CD8-positive, alpha-beta memory T cell (primary cell): ENCODE data around the gene IL1RAP. TPM values are rescaled to one million over a fixed set of nuclear protein-coding genes. Genes with fewer than 3 reads are reported as not detected.

Experiments
- CTCF ChIA-PET: fragments of 350-600 bp; sonication (Branson Sonifier 250); formaldehyde crosslinking; loops from one replicate; lab custom pipeline; 2021; ENCODE audit warnings: antibody characterized with exemption; lab: Charles Lee
- POLR2A ChIA-PET: fragments of 350-600 bp; sonication (Branson Sonifier 250); formaldehyde crosslinking; loops from one replicate; lab custom pipeline; 2021; ENCODE audit warnings: antibody characterized with exemption; lab: Charles Lee
- DNase-seq, 5 donors: peaks; one replicate each; pipeline versions ENCODE4 v3.0.0 to v3.0.0-alpha.2; 2020 to 2022; ENCODE audit warnings: mixed read lengths in 1 of 5
- H3K27ac ChIP-seq: one replicate; pipeline ENCODE4 v1.7.0; 2013; ENCODE audit warnings: low read depth, mild to moderate bottlenecking, low read length, moderate library complexity
- H3K27me3 ChIP-seq: 2 replicates; pipeline ENCODE4 v1.7.0; 2013; ENCODE audit warnings: low read length, mild to moderate bottlenecking; ENCODE audit not compliant: insufficient read depth, poor library complexity, severe bottlenecking
- H3K36me3 ChIP-seq: 2 replicates; pipeline ENCODE4 v1.7.0; 2013; ENCODE audit warnings: mild to moderate bottlenecking, low read length, moderate library complexity; ENCODE audit not compliant: insufficient read depth
- H3K4me1 ChIP-seq: 2 replicates; pipeline ENCODE4 v1.7.0; 2013; ENCODE audit warnings: mild to moderate bottlenecking, low read length, moderate library complexity; ENCODE audit not compliant: insufficient read depth
- H3K4me3 ChIP-seq: 2 replicates; pipeline ENCODE4 v1.7.0; 2013; ENCODE audit warnings: mild to moderate bottlenecking, low read length
- H3K9me3 ChIP-seq: 2 replicates; pipeline ENCODE4 v1.7.0; 2013; ENCODE audit warnings: mild to moderate bottlenecking, low read length
- H3K27ac Mint-ChIP-seq, 8 donors: one replicate each; pipeline ENCODE4 v1.8.0; 2020 to 2021; ENCODE audit warnings: mixed read lengths in 8 of 8, mild to moderate bottlenecking in 6 of 8, inconsistent platforms in 3 of 8, moderate library complexity in 3 of 8
- H3K27me3 Mint-ChIP-seq, 2 donors: one replicate each; pipeline ENCODE4 v1.8.0; 2020 to 2021; ENCODE audit warnings: mixed read lengths in 2 of 2, mild to moderate bottlenecking in 1 of 2, moderate library complexity in 1 of 2
- H3K36me3 Mint-ChIP-seq, 3 donors: one replicate each; pipeline ENCODE4 v1.8.0; 2020 to 2021; ENCODE audit warnings: mixed read lengths in 3 of 3, inconsistent platforms in 1 of 3, mild to moderate bottlenecking in 1 of 3
- H3K4me1 Mint-ChIP-seq, 3 donors: one replicate each; pipeline ENCODE4 v1.8.0; 2020 to 2021; ENCODE audit warnings: mixed read lengths in 3 of 3, inconsistent platforms in 1 of 3, mild to moderate bottlenecking in 1 of 3
- H3K4me3 Mint-ChIP-seq, 7 donors: one replicate each; pipeline ENCODE4 v1.8.0; 2020 to 2021; ENCODE audit warnings: mixed read lengths in 7 of 7, mild to moderate bottlenecking in 6 of 7, moderate library complexity in 4 of 7, inconsistent platforms in 2 of 7
- H3K9me3 Mint-ChIP-seq, 5 donors: one replicate each; pipeline ENCODE4 v1.8.0; 2020 to 2022; ENCODE audit warnings: mixed read lengths in 5 of 5, mild to moderate bottlenecking in 3 of 5, moderate library complexity in 2 of 5, inconsistent platforms in 1 of 5
- polyA plus RNA-seq: library from polyadenylated mRNA; unstranded; fragments of 300-500 nt; fragmentation: Illumina TruSeq; gene quantifications from one replicate; pipeline ENCODE4 v1.2.3, GENCODE V29; 2021
- total RNA-seq, 2 experiments: library from RNA; stranded (reverse); gene quantifications; one replicate each; pipeline ENCODE4 v1.2.3, GENCODE V29; 2021

The IL1RAP gene
- total and polyA plus RNA-seq, 3 experiments from 2014 or later: 5.2 to 11.5 (median 6.7) TPM

DNA sequence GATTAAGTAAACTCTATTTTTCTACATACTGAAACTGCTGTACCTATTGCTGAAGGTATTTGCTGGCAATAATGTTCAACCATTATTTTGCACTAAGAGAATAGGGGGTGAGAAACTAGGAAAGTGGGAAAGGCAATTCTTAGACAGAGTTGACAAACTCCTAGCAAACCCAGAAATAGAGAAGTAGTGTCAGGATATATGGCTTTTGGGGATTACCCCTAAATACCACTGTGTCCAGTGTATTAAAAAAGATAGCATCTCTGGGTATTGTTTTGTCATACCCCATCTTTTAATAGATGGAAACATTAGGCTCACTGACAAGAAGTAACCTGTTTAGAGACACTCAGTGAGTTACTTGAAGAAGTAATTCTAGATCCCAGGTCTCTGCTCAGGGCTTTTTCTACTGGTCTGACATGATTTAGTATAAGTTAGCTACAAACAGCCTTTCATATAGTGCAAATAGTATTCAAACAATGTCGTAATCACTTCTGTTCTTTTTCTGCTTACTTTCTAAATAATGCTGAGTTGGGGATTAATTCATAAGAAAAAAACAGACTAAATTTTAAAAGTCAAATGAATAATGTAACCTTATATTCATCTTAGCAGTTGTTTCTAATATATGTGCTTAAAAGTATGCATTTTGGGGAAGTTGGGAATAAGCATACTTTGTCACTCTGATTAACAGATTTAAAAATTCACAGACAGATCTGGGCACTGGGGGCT lies 107.2 kb downstream of the IL1RAP start:
- H3K27ac Mint-ChIP-seq: no peak overlapping the region

DNA sequence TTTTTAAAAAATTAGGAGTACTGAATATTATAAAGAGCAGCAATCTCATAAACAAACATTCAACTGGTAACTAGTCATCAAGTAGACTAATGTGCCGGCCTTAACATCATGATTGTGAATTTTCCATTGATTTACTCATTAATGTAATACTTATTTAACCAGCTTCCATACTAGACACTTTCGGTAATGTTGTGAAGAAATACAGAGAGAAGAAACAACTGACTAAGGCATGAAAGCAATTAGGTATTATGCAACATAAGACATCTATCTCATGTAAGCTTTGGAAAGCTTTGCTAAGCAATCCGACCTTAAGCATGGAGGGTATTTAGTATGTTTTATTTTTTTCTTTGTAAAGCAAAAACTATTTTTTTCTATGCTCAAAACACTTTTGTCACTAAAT lies 108.0 kb downstream of the IL1RAP start:
- DNase-seq: no peak
- Histone ChIP-seq H3K4me3 (no peak overlapping the region), H3K27me3 (no peaks in the 10 kb centered on the region), H3K4me1 (peaks cover 7% of the 10 kb centered on the region), H3K36me3 (no peaks in the 10 kb centered on the region), H3K27ac (no peak overlapping the region), H3K9me3 (no peaks in the 10 kb centered on the region)
- CTCF ChIA-PET: no interaction called here
- peaks cover 15 to 19% (median 17%) of the 10 kb centered on the region in 3 donors for H3K4me1 Mint-ChIP-seq
- POLR2A ChIA-PET: no interaction called here
- no peaks in the 10 kb centered on the region for H3K9me3 Mint-ChIP-seq
- H3K27ac Mint-ChIP-seq: no peak overlapping the region
- no peak overlapping the region for H3K4me3 Mint-ChIP-seq
- H3K36me3 Mint-ChIP-seq: peaks cover 0 to 34% (median 19%) of the 10 kb centered on the region in 3 donors
- H3K27me3 Mint-ChIP-seq: no peaks in the 10 kb centered on the region

More for the DNA sequence above, 107.2 kb downstream of the IL1RAP start:
- no peak overlapping the region for H3K27ac ChIP-seq
- POLR2A ChIA-PET: no interaction called here
- no peaks in the 10 kb centered on the region for H3K9me3 ChIP-seq
- H3K27me3 ChIP-seq: no peaks in the 10 kb centered on the region
- Mint-ChIP-seq H3K27me3 (no peaks in the 10 kb centered on the region), H3K9me3 (no peaks in the 10 kb centered on the region), H3K36me3 (peaks cover 0 to 32% (median 19%) of the 10 kb centered on the region in 3 donors), H3K4me3 (no peak overlapping the region), H3K4me1 (peaks cover 20 to 27% (median 22%) of the 10 kb centered on the region in 3 donors)
- no peak for DNase-seq
- no peak overlapping the region for H3K4me3 ChIP-seq
- peaks cover 7% of the 10 kb centered on the region for H3K4me1 ChIP-seq
- CTCF ChIA-PET: no interaction called here
- H3K36me3 ChIP-seq: no peaks in the 10 kb centered on the region

DNA sequence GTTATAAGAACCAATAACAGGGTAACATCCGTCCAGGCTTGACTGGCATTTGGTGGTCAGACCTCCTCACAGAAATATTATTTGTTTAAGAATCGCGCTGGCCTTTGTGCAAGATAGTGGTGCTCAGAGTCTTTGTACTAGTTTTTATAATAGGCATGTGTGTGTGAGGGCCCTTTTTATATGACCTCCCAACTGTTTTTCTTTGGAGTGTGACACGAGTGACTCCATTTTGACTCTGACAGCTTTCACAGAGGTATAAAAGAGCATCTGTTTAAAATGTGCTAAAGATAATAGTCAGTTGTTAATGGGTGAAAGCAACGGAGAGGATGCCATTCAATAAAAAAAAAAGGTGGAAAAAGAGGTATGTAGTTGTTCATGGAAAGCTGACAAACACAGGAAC lies 110.4 kb downstream of the IL1RAP start:
- Histone ChIP-seq H3K4me1 (no peaks in the 10 kb centered on the region), H3K4me3 (no peak overlapping the region), H3K36me3 (no peaks in the 10 kb centered on the region), H3K9me3 (no peaks in the 10 kb centered on the region), H3K27ac (no peak overlapping the region), H3K27me3 (no peaks in the 10 kb centered on the region)
- no peaks in the 10 kb centered on the region for H3K9me3 Mint-ChIP-seq
- no peak for DNase-seq
- POLR2A ChIA-PET: no interaction called here
- no peaks in the 10 kb centered on the region for H3K4me1 Mint-ChIP-seq
- H3K36me3 Mint-ChIP-seq: peaks cover 0 to 48% (median 21%) of the 10 kb centered on the region in 3 donors
- CTCF ChIA-PET: no interaction called here
- H3K27ac Mint-ChIP-seq: no peak overlapping the region
- no peak overlapping the region for H3K4me3 Mint-ChIP-seq
- H3K27me3 Mint-ChIP-seq: no peaks in the 10 kb centered on the region

DNA sequence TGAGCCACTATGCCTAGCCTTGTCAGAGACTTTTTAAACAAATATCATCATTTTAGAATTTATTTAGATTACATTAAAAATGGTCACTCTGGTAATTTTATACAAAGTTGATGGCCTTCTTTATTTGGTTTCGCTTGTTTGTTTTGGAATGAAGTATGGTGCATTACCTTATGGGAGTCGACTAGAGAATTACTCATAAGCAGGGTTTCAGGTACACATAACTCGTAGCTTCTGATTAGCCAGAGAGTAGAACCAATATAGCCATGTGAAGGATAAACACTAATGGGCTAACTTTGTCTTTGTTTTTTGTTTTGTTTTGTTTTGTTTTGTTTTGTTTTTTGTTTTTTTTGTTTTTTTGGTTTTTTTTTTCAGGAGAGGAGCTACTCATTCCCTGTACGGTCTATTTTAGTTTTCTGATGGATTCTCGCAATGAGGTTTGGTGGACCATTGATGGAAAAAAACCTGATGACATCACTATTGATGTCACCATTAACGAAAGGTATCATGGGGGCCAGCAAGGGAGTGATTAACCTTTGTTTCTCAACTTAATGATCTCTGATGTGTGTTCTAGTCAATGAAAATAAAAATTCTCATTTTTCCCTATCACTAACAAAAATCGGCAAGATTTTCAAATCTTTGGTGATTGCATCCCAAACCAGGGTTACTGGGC lies 113.2 kb downstream of the IL1RAP start:
- H3K4me3 ChIP-seq: no peak overlapping the region
- H3K27ac ChIP-seq: no peak overlapping the region
- H3K27ac Mint-ChIP-seq: no peak overlapping the region
- ChIA-PET CTCF (no interaction called here), POLR2A (no interaction called here)
- no peaks in the 10 kb centered on the region for H3K4me1 ChIP-seq
- H3K4me3 Mint-ChIP-seq: no peak overlapping the region
- no peaks in the 10 kb centered on the region for H3K9me3 ChIP-seq
- H3K4me1 Mint-ChIP-seq: peaks cover 4 to 8% (median 7%) of the 10 kb centered on the region in 3 donors
- no peaks in the 10 kb centered on the region for H3K9me3 Mint-ChIP-seq
- no peaks in the 10 kb centered on the region for H3K36me3 ChIP-seq
- no peak for DNase-seq
- no peaks in the 10 kb centered on the region for H3K27me3 ChIP-seq
- H3K27me3 Mint-ChIP-seq: no peaks in the 10 kb centered on the region
- H3K36me3 Mint-ChIP-seq: peaks cover 0 to 51% (median 22%) of the 10 kb centered on the region in 3 donors

DNA sequence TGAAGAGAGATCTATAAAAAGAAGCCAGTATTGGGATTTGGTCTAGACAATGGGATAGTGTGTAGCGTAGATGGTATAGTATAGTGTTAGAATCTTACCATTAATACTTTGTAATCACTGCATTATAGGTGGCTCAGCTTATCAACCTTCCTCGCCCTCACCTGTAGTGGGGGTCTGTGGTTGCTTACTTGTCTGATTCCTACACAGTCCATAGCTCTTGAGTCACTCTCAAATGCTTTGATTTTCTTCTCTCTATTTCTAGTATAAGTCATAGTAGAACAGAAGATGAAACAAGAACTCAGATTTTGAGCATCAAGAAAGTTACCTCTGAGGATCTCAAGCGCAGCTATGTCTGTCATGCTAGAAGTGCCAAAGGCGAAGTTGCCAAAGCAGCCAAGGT lies 115.2 kb downstream of the IL1RAP start:
- no peaks in the 10 kb centered on the region for H3K4me1 ChIP-seq
- H3K27ac ChIP-seq: no peak overlapping the region
- H3K27ac Mint-ChIP-seq: no peak overlapping the region
- H3K9me3 Mint-ChIP-seq: no peaks in the 10 kb centered on the region
- H3K36me3 Mint-ChIP-seq: peaks cover 0 to 39% (median 12%) of the 10 kb centered on the region in 3 donors
- H3K4me3 Mint-ChIP-seq: no peak overlapping the region
- H3K27me3 Mint-ChIP-seq: no peaks in the 10 kb centered on the region
- ChIA-PET POLR2A (interaction anchor here (0.7 kb wide), 1 partner anchor 785 kb away, joined by 3 read pairs; no protein-coding TSS in a partner anchor), CTCF (no interaction called here)
- H3K27me3 ChIP-seq: no peaks in the 10 kb centered on the region
- no peak overlapping the region for H3K4me3 ChIP-seq
- peaks cover 4 to 8% (median 7%) of the 10 kb centered on the region in 3 donors for H3K4me1 Mint-ChIP-seq
- no peaks in the 10 kb centered on the region for H3K36me3 ChIP-seq
- no peak for DNase-seq
- no peaks in the 10 kb centered on the region for H3K9me3 ChIP-seq

DNA sequence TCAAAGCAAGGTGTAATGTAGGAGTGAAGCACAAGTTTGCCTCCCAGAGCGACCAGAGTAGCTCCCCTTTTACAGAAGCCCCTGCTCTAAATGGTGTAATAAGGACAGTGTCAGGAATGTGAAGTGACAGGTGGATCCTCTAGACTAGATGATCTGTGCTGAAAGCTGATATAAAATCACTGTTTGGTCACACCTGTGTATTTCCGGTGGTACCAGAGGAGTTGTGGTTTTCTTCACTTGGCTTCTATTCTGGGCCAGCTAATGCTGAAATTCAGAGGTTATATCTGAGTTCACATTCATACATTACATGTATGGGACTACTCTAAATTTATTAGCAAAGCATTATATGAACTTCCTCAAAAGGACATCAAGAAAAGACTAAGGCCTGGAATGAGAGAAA lies 117.4 kb downstream of the IL1RAP start:
- Mint-ChIP-seq H3K36me3 (peaks cover 0 to 27% (median 9%) of the 10 kb centered on the region in 3 donors), H3K4me1 (peaks cover 4 to 8% (median 7%) of the 10 kb centered on the region in 3 donors), H3K27ac (peak overlapping the region in 1 of 8 donors; percentile 15), H3K27me3 (no peaks in the 10 kb centered on the region), H3K9me3 (no peaks in the 10 kb centered on the region), H3K4me3 (no peak overlapping the region)
- H3K36me3 ChIP-seq: no peaks in the 10 kb centered on the region
- ChIA-PET CTCF (no interaction called here), POLR2A (no interaction called here)
- no peak overlapping the region for H3K27ac ChIP-seq
- no peak for DNase-seq
- H3K27me3 ChIP-seq: no peaks in the 10 kb centered on the region
- no peak overlapping the region for H3K4me3 ChIP-seq
- no peaks in the 10 kb centered on the region for H3K9me3 ChIP-seq
- no peaks in the 10 kb centered on the region for H3K4me1 ChIP-seq

DNA sequence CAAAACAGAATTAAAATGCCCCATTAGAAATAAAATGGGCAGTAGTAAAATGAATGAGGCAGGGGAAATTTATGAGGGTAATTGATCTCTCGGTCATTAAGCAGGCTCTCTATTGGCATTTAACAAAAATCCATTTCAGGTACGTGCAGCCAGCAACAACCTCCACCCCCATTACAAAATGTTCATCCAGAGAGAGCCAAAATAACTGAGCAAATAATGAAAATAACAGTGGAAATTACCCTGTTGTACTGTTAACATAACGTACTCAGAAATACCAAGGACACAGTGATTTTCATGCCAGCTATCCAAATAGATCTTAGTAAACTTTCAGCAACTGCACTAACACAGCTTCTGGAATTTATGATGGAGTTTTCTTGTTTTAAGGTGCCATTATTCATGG lies 127.7 kb downstream of the IL1RAP start:
- DNase-seq: no peak
- H3K4me3 ChIP-seq: no peak overlapping the region
- H3K9me3 Mint-ChIP-seq: peaks cover 0 to 2% (median 0%) of the 10 kb centered on the region in 5 donors
- H3K27me3 Mint-ChIP-seq: no peaks in the 10 kb centered on the region
- H3K4me3 Mint-ChIP-seq: no peak overlapping the region
- H3K4me1 ChIP-seq: no peaks in the 10 kb centered on the region
- no peaks in the 10 kb centered on the region for H3K4me1 Mint-ChIP-seq
- H3K27me3 ChIP-seq: no peaks in the 10 kb centered on the region
- no peak overlapping the region for H3K27ac ChIP-seq
- no peaks in the 10 kb centered on the region for H3K36me3 ChIP-seq
- H3K9me3 ChIP-seq: no peaks in the 10 kb centered on the region
- POLR2A ChIA-PET: no interaction called here
- H3K36me3 Mint-ChIP-seq: peaks cover 15 to 28% (median 27%) of the 10 kb centered on the region in 3 donors
- no peak overlapping the region for H3K27ac Mint-ChIP-seq
- CTCF ChIA-PET: no interaction called here

DNA sequence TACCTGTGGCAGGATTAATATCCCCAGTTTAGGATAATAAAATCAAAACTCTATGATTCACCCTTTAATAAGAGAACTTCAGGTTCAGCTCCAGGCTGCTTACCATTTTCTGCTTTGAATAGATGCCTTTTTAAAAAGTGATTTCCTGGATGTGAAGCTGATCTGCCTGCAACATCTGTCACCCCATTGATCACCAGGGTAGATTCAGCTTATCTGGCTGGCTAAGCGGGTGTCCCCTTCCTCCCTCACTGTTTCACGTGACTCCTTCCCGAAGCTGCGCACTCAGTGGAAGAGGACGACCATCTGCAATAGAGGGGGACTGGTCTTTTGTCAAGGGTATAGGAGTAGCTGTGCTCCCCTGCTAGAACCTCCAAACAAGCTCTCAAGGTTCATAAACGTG lies 128.1 kb downstream of the IL1RAP start:
- POLR2A ChIA-PET: no interaction called here
- Histone ChIP-seq H3K36me3 (no peaks in the 10 kb centered on the region), H3K27ac (no peak overlapping the region), H3K4me3 (no peak overlapping the region), H3K9me3 (no peaks in the 10 kb centered on the region), H3K27me3 (no peaks in the 10 kb centered on the region), H3K4me1 (no peaks in the 10 kb centered on the region)
- no peak overlapping the region for H3K27ac Mint-ChIP-seq
- H3K36me3 Mint-ChIP-seq: peaks cover 18 to 29% (median 28%) of the 10 kb centered on the region in 3 donors
- H3K4me1 Mint-ChIP-seq: no peaks in the 10 kb centered on the region
- CTCF ChIA-PET: no interaction called here
- no peaks in the 10 kb centered on the region for H3K27me3 Mint-ChIP-seq
- no peak overlapping the region for H3K4me3 Mint-ChIP-seq
- H3K9me3 Mint-ChIP-seq: peaks cover 0 to 2% (median 0%) of the 10 kb centered on the region in 5 donors
- DNase-seq: no peak
